Glomerular endothelial cell (primary cell): Measurements from ENCODE around the gene SLC22A6. TPM values are rescaled to one million over a fixed set of nuclear protein-coding genes. Genes with fewer than 3 reads are reported as not detected.

Source experiments
- DNase-seq: peaks from one replicate; pipeline ENCODE4 v3.0.0-alpha.2; 2011; ENCODE audit warnings: low read depth, low spot score; ENCODE audit errors: extremely low read depth
- total RNA-seq: library from RNA; depleted of rRNA; stranded (reverse); fragments of >200 nt; gene quantifications from 2 replicates; pipeline ENCODE4 v1.2.3, GENCODE V29; 2015

The SLC22A6 gene
- total RNA-seq, 1 donor from 2014 or later, result not detected

DNA sequence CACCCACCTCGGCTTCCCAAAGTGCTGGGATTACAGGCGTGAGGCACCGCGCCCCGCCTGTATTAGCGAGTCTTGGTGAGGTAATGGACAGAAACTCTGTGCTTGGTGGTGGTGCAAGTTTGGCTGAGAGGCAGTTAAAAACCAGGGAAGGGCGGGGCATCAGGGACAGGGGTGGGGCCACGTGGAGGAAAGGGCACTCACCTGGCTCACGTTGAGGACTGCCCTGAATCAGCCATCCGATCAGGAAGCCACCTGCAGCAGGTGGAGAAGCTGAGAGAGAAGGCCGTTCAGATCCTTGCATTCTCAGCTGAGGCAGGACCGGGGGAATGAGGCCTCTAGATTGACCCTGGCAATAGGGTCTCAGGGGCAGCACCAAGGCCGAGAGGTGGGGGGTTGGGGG, 51.5 kb downstream of the SLC22A6 start:
- no peak for DNase-seq

- DNase-seq, result no peak
These were observed 53.1 kb downstream of the SLC22A6 start for GRCh38 chr11:62931499-62932278.

DNA sequence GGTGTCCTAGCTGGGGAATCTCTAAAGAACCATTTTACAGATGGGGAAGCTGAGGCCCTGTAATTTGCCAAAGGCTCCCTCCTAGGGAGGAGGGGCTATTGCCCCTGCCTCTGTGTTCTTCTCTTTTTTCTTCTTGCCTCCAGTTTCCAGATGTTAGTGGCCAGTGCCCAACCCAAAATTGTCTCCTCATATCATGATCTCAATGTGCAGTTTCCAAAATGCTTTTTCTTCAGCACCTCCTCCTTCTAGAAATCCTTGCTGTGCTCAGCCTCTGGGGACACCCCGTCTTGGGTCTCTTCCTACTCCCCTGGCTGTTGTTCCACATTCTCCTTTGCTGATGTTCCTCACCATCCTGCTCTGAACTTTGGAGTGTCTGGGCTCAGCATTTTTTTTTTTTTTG, 54.1 kb downstream of the SLC22A6 start:
- DNase-seq, result no peak

DNA sequence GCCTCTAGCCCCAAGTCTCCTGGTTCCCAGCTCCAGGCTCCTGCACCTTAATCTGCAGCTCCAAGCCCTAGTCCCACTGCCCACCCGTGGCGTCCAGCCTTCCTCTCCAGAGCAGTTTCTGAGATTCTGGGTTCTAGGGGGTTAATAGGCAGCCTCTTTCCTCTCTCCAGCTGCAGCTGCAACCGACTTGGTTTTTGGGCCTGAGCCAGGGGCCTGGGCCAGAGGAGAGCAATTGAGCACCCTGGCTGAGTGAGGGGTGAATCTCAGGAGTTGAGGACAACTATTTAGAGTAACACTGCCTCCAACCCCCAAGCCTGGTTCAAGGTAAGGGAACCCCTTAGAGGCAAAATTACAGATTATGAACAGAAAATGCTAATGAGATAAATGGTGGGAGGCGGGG, 54.6 kb downstream of the SLC22A6 start:
- no peak for DNase-seq

DNA sequence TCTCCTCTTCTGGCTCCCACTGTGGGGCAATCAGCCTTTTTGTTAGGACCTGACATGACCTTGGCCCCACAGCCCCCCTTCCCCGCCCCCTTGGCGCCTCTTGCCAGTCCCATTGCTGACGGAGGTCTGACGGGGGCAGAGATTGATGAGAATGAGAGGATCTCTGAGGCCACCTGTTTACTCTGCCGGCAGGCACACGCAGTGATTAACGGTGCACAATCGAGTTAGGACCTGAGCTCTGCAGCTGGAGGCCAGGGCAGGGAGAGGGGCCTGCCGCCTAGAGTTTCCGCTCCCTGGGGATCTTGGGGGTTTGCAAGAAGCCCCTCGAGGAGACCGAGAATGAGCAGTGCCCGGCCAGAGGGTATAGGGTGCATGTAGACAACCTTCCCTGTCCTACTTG, 56.8 kb downstream of the SLC22A6 start:
- no peak for DNase-seq

GRCh38 chr11:62926680-62927455, 57.9 kb downstream of the SLC22A6 start:
- DNase-seq, result no peak

Other genes with a start within 250 kb of the SLC22A6 start
- gene ZBTB3, start 230.8 kb downstream of the SLC22A6 start, total RNA-seq, result 7.2 and 12.6 TPM in 2 replicates
- gene POLR2G, start 223.4 kb downstream of the SLC22A6 start, total RNA-seq, result 75.5 and 88.6 TPM in 2 replicates
- 20.6 and 21.8 TPM in 2 replicates for gene TAF6L, start 213.6 kb downstream of the SLC22A6 start, total RNA-seq
- 63.9 and 65.4 TPM in 2 replicates for gene TMEM179B, start 197.6 kb downstream of the SLC22A6 start, total RNA-seq
- gene TMEM223, start 193.0 kb downstream of the SLC22A6 start, total RNA-seq, result 16.8 and 23.2 TPM in 2 replicates
- gene NXF1, start 179.5 kb downstream of the SLC22A6 start, total RNA-seq, result 38.1 and 63.2 TPM in 2 replicates
- gene STX5, start 152.9 kb downstream of the SLC22A6 start, total RNA-seq, result 36.7 and 37.1 TPM in 2 replicates
- gene TEX54, start 152.1 kb downstream of the SLC22A6 start, total RNA-seq, result not detected in 2 replicates
- 32.3 and 37.5 TPM in 2 replicates for gene WDR74, start 145.4 kb downstream of the SLC22A6 start, total RNA-seq
- gene SLC3A2, start 104.1 kb downstream of the SLC22A6 start, total RNA-seq, result 128 and 157 TPM in 2 replicates
- gene CHRM1, start 63.6 kb downstream of the SLC22A6 start, total RNA-seq, result not detected in 2 replicates
- gene SLC22A8, start 30.9 kb upstream of the SLC22A6 start, total RNA-seq, result not detected in 2 replicates
- not detected in 2 replicates for gene SLC22A24, start 159.3 kb upstream of the SLC22A6 start, total RNA-seq